A673 (cell line): ENCODE results near the gene FABP3. TPM values are rescaled to one million over a fixed set of nuclear protein-coding genes. Genes with fewer than 3 reads are reported as not detected.

Source experiments
- BruUV-seq: library from RNA; stranded (reverse); fragments of 400-500 nt; replicated peaks from 2 replicates; lab custom pipeline; 2021; lab: Mats Ljungman, UMichigan
- CTCF ChIA-PET: fragments of 300-600 bp; sonication (Branson Sonifier 250); formaldehyde crosslinking; loops from one replicate; lab custom pipeline; 2022; ENCODE audit warnings: antibody characterized with exemption; lab: Charles Lee
- POLR2A ChIA-PET: fragments of 300-600 bp; sonication (Branson Sonifier 250); formaldehyde crosslinking; loops from one replicate; lab custom pipeline; 2022; ENCODE audit warnings: antibody characterized with exemption; ENCODE audit not compliant: low non-redundant PET; lab: Charles Lee
- DNase-seq: peaks from one replicate; pipeline ENCODE4 v3.0.0-alpha.2; 2015; ENCODE audit warnings: low spot score
- H3K27ac ChIP-seq: fragments of 200-600 bp; sonication (generic); 2 replicates; pipeline ENCODE4 v1.5.1; 2016; ENCODE audit warnings: mixed run types, low read depth, mild to moderate bottlenecking, mixed read lengths, antibody characterized with exemption, low read length; ENCODE audit not compliant: poor library complexity, severe bottlenecking
- H3K27me3 ChIP-seq: fragments of 200-600 bp; sonication (generic); replicated peaks from 2 replicates; pipeline ENCODE4 v1.6.1; 2017; ENCODE audit warnings: mixed run types, low read depth, mild to moderate bottlenecking, mixed read lengths, antibody characterized with exemption, low read length; ENCODE audit not compliant: insufficient read depth, poor library complexity
- H3K36me3 ChIP-seq: fragments of 200-600 bp; sonication (generic); 2 replicates; pipeline ENCODE4 v1.6.1; 2016; ENCODE audit warnings: mixed run types, mild to moderate bottlenecking, mixed read lengths, antibody characterized with exemption, low read length; ENCODE audit not compliant: insufficient read depth, poor library complexity, severe bottlenecking
- H3K4me1 ChIP-seq: fragments of 200-600 bp; sonication (generic); 2 replicates; pipeline ENCODE4 v1.6.1; 2017; ENCODE audit warnings: mixed run types, mild to moderate bottlenecking, mixed read lengths, antibody characterized with exemption, low read length; ENCODE audit not compliant: insufficient read depth, poor library complexity, severe bottlenecking
- H3K4me3 ChIP-seq: fragments of 200-600 bp; sonication (generic); 2 replicates; pipeline ENCODE4 v1.5.1; 2016; ENCODE audit warnings: low read depth, mixed run types, mild to moderate bottlenecking, mixed read lengths, low read length; ENCODE audit not compliant: poor library complexity, severe bottlenecking
- H3K9me3 ChIP-seq: fragments of 200-600 bp; sonication (generic); 2 replicates; pipeline ENCODE4 v1.6.1; 2016; ENCODE audit warnings: mixed run types, low read depth, mild to moderate bottlenecking, mixed read lengths, antibody characterized with exemption, low read length; ENCODE audit not compliant: poor library complexity, severe bottlenecking
- EZH2 ChIP-seq: fragments of 200-600 bp; sonication (generic); IDR thresholded peaks from 2 replicates; pipeline ENCODE4 v1.6.1; 2017; ENCODE audit warnings: borderline replicate concordance, low read depth, mild to moderate bottlenecking, mixed read lengths, antibody characterized with exemption, low read length; ENCODE audit not compliant: poor library complexity, severe bottlenecking
- intact Hi-C: fragments of 100-400 bp; cut with micrococcal nuclease; formaldehyde crosslinking; loops from one replicate; pipeline ENCODE4 v1.10.0; 2022; ENCODE audit not compliant: unreplicated experiment
- total RNA-seq: library from RNA; stranded (reverse); gene quantifications from 2 replicates; pipeline ENCODE4 v1.2.3, GENCODE V29; 2021
- TF ChIP-seq, protein P1 (sequence below): fragments of 300-800, 200-600 bp; sonication (generic); conservative IDR thresholded peaks from 2 replicates; pipeline ENCODE4 v1.5.1; 2017; ENCODE audit warnings: low read depth, mild to moderate bottlenecking, antibody characterized with exemption, low read length, moderate library complexity, mixed read lengths

Gene FABP3
- total RNA-seq, 1 experiment from 2014 or later = not detected

DNA sequence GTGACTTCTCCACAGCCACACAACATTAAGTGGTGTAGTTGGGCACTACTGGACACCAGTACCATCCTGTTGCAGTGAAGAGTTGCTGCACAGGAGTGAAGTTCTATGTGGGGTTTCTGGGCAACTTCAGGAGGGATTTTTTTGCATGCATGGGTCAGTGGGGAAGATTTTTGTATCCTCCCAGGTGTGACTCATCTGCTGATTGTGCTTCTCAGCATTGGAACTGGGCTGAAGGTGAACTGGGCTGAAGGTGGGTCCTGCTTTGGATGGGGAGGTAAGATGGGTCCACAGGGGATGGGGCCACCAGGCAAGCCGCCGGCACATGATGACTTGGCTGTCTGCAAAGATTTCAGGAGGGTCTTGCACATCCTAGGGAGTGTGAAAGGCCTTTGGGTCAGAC lies 42.8 kb upstream of the FABP3 start:
- no peak for DNase-seq
- TF ChIP-seq, protein P1, sequence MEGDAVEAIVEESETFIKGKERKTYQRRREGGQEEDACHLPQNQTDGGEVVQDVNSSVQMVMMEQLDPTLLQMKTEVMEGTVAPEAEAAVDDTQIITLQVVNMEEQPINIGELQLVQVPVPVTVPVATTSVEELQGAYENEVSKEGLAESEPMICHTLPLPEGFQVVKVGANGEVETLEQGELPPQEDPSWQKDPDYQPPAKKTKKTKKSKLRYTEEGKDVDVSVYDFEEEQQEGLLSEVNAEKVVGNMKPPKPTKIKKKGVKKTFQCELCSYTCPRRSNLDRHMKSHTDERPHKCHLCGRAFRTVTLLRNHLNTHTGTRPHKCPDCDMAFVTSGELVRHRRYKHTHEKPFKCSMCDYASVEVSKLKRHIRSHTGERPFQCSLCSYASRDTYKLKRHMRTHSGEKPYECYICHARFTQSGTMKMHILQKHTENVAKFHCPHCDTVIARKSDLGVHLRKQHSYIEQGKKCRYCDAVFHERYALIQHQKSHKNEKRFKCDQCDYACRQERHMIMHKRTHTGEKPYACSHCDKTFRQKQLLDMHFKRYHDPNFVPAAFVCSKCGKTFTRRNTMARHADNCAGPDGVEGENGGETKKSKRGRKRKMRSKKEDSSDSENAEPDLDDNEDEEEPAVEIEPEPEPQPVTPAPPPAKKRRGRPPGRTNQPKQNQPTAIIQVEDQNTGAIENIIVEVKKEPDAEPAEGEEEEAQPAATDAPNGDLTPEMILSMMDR = no peak
- no peak for TF ChIP-seq EZH2
- intact Hi-C loops = loop anchor here (5.0 kb wide), 1 partner anchor 132 kb away; no protein-coding TSS in a partner anchor
- no peak overlapping the region for H3K4me3 ChIP-seq
- CTCF ChIA-PET = no interaction called here
- H3K9me3 ChIP-seq = no peaks in the 10 kb centered on the region
- H3K36me3 ChIP-seq = no peaks in the 10 kb centered on the region
- peaks cover 8% of the 10 kb centered on the region for H3K4me1 ChIP-seq
- H3K27ac ChIP-seq = no peak overlapping the region
- BruUV-seq = no TSS peak
- H3K27me3 ChIP-seq = peaks cover 46% of the 10 kb centered on the region
- POLR2A ChIA-PET = no interaction called here

DNA sequence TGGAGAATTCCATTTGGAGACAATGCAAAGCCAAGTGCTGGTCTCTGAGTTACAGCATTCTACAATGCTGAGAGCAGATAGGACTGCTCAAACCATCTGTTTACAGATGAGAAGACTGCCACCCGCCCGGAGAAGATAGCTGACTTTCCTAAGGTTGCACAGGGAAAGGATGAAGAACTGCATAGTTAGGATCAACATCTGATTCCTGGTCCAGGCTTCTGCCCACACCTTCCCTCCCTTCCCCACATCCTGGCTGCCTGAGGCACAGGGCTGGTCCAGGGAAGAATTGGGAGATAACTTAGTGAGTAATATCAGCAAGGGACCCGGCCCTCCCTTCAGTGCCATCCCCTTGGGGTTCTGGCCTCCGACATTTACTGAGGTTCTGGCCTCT lies 42.1 kb upstream of the FABP3 start:
- H3K27ac ChIP-seq = no peak overlapping the region
- POLR2A ChIA-PET = no interaction called here

DNA sequence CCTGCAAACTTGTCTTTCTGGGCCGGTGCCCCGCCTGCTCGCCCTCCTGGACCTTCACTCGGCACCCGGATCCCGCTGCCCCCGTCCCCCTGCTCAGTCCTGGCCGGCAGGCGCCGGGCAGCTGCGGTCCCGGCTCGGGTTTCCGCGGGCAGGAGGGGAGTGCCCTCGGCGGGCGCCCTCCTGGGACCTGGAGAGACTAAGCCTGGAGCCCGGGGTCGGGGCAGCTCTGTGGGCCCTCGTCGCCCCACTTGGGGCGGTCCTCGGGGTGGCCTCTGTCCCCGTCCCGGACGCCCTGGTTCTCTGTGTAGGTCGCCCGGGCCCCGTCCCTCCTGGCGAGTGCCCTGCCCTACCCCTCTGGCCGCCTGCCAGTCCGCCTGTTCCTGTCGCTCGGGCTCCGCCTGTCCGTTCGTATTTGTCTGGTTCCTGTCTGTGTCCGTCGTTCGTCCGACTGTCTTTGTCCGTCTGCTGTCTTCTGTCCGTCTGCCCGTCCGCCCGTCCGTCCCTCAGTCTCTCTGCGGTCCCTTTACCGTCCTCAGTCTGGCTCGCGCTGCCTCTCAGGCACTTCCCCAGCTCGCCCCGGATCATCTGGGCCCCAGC lies 40.6 kb upstream of the FABP3 start:
- H3K27me3 ChIP-seq = peaks cover 51% of the 10 kb centered on the region
- no peak overlapping the region for H3K27ac ChIP-seq
- no peaks in the 10 kb centered on the region for H3K9me3 ChIP-seq
- intact Hi-C loops = no loop called here
- H3K4me1 ChIP-seq = peaks cover 8% of the 10 kb centered on the region
- POLR2A ChIA-PET = no interaction called here
- no TSS peak for BruUV-seq
- no peak for DNase-seq
- peak; percentile 75 for TF ChIP-seq EZH2
- TF ChIP-seq, protein P1 = no peak
- CTCF ChIA-PET = interaction anchor here (0.7 kb wide), 1 partner anchor 287 kb away, joined by 3 read pairs; no protein-coding TSS in a partner anchor
- peak overlapping the region; percentile 48 for H3K4me3 ChIP-seq
- no peaks in the 10 kb centered on the region for H3K36me3 ChIP-seq

More for the DNA sequence above, 42.1 kb upstream of the FABP3 start:
- no peak for DNase-seq
- no peaks in the 10 kb centered on the region for H3K9me3 ChIP-seq
- no TSS peak for BruUV-seq
- intact Hi-C loops = loop anchor here (5.0 kb wide), 1 partner anchor 132 kb away; no protein-coding TSS in a partner anchor
- no peak overlapping the region for H3K4me3 ChIP-seq
- H3K36me3 ChIP-seq = no peaks in the 10 kb centered on the region
- CTCF ChIA-PET = no interaction called here
- H3K4me1 ChIP-seq = peaks cover 8% of the 10 kb centered on the region
- peaks cover 51% of the 10 kb centered on the region for H3K27me3 ChIP-seq
- TF ChIP-seq, protein P1 = no peak
- TF ChIP-seq EZH2 = no peak
